ENCODE results near the gene LAPTM5. TPM values are rescaled to one million over a fixed set of nuclear protein-coding genes. Genes with fewer than 3 reads are reported as not detected.
"Not testable (repeated sequence)": the region's sequence is repeated elsewhere in the genome, so short reads cannot be mapped to it uniquely, and the experiment has no call there.

The LAPTM5 gene
- total RNA-seq, 1 donor from 2014 or later, result 7.6 TPM

- no peak for DNase-seq
These were observed 11.5 kb upstream of the LAPTM5 start for GRCh38 chr1:30768830-30769718.

DNA sequence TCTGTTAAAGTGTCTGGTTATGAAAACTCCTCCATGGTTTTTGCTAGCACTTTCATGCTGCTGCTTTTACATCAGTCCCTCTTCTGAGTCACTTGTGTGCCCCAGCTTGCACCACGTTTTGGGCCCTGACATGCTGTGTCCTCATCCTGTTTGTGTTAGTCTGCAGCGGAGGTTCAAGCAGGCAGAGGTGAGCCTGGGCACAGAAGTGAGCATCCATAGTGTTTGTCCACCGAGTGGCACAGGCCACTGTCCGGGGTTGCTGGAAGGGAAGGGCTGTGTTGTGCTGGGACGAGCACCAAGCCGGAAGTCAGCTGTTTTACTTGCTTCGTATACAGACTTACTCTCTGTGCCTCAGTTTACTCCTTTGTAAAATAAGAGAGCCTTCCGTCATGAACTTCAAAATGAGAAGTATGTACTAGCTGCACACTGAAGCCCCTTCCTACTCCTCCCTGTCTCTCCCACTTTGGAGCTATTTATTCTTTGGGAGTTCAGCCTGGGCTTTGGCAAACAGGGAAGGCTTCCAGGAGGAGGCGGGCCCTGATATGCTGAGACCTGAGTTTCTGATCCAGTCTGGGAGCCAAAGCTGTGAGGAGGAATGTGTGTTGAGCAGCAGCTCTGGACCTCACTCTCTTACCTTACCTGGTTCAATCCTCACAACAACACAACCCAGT lies 10.7 kb upstream of the LAPTM5 start:
- no peak for DNase-seq

DNA sequence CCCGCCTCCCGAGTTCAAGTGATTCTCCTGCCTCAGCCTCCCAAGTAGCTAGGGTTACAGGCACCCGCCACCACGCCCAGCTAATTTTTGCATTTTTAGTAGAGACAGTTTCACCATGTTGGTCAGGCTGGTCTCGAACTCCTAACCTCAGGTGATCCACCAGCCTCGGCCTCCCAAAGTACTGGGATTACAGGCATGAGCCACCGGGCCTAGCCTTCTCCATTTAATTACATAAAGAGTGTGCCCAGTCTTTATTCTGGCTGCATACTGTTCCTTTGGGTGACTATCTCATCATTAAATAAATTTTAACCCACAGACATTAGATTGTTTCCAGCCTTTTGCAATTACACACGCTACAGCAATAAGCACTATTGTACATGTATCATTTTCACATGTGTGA lies 9.4 kb upstream of the LAPTM5 start:
- not testable (repeated sequence) for DNase-seq

DNA sequence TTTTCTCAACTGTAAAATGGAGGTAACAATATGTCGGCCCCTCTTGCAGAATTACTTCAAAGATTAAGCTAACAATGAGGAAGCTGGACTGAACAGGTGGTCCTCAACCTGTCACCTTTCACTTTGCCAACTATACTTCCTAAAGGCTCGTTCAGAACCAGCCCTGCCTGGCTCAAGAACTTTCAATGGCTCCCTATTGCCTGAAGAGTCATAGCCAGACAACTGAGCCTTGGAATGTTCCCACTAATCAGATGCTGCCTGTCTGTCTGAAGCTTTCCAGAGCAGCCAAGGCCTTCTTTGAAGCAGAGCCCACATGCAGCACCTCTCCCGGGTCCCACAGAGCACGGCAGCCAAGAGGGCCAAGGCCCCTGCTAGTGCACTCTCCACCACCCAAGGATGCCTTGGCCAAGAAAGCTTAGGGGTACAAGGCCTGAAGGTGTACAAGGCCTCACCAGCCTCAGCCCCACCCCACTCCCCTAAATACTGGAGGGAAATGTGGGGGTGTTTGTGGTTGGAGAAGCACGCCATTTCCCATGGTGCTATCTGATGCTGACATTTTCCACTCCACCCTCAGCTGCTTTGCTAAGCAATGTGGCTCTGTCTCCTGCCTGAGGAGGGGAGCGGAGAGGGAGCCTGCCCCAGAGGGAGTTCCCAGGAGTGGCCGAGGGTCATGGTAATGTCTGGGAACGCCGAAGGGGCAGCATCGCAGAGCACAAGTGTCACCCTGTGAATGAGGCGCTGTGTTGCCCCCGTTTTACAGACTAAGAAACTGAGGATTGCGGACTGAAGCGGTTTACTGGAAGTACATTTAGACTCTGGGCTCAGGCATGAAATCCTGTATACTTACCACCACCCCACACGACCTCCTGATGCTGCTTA lies 8.2 kb upstream of the LAPTM5 start:
- no peak for DNase-seq

GRCh38 chr1:30764939-30765555 lies 7.5 kb upstream of the LAPTM5 start:
- no peak for DNase-seq

GRCh38 chr1:30764396-30764795 lies 6.8 kb upstream of the LAPTM5 start:
- DNase-seq, result no peak

- peak; percentile 84 for DNase-seq
These were observed 6.2 kb upstream of the LAPTM5 start for GRCh38 chr1:30763651-30764248.

- no peak for DNase-seq
These were observed 5.5 kb upstream of the LAPTM5 start for GRCh38 chr1:30762930-30763650.

- no peak for DNase-seq
These were observed 4.8 kb upstream of the LAPTM5 start for GRCh38 chr1:30762152-30762929.

DNA sequence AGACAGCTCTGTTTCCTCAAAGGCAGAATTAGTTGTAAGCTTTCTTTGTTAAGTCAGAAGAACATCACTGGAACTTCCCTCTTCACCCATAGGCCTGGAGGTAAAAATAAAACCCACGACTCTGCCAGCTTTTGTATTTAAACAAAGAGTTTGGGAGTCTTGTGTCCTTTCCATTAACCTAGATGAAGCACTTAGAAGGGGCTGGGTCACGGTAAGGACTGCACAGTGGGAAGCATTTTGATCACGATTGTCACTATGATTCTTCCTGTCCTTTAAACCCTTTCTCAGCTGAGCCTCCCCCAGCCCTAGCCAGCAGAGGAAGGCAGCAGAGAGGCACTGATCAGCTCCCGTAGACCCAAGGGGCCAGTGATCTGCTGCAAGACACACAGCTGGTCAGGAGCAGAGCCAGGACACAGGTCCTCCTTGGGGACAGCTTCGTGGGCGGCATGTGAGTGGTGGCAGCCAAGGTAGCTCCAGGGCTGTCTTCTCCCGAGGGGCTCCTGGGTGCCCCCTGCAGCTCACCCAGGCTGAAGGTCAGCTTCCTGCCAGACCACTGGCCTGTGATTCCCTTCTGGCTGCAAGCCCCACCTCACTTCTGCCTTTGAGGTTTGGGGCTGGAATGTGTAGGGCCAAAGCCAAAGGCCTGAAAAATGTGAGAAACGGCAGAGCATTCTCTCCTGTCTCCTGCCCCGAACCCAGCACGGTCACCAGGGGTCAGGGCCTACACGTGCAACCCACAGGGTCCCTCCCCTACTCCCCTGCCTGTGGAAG lies 4.0 kb upstream of the LAPTM5 start:
- no peak for DNase-seq

DNA sequence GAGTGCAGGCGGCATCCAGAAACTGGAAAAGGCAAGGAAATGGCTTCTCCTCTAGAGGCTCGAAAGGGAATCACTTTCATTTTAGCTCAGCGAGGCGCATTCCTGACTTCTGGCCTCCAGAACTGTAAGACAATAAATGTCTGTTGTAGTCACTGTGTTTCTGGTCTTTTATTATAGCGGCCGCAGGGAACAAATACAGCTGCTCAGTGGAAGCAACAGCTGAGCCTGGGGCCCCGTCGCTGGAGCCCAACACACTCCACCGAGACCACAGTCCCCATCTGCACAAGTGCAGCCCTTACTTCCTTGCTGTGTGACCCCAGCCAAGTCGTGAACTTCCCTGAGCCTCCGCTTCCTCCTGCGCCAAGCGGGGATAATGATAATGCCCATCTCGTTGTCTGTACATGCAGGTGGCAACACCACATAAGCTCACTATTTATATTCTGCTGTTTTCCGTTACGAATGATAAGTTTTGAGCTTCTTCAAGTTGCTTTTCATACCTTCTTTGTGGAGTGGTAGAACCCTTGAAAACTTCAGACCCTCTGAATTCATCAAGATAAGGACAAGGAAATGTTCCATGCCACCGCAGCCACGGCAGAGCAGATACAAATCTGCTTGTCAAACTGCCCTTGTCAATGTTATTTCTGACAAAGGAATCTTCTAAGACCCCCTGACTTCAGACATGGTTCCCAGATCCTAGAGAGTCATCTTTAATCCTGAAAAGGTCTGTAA lies 3.2 kb upstream of the LAPTM5 start:
- DNase-seq, result peak; percentile 68

GRCh38 chr1:30759718-30760281 lies 2.2 kb upstream of the LAPTM5 start:
- DNase-seq, result no peak

- no peak for DNase-seq
These were observed 1.3 kb upstream of the LAPTM5 start for GRCh38 chr1:30758785-30759380.

- no peak for DNase-seq
These were observed 631 bp upstream of the LAPTM5 start for GRCh38 chr1:30758121-30758688.

GRCh38 chr1:30756545-30757351 lies 826 bp downstream of the LAPTM5 start:
- DNase-seq, result peak; percentile 60

DNA sequence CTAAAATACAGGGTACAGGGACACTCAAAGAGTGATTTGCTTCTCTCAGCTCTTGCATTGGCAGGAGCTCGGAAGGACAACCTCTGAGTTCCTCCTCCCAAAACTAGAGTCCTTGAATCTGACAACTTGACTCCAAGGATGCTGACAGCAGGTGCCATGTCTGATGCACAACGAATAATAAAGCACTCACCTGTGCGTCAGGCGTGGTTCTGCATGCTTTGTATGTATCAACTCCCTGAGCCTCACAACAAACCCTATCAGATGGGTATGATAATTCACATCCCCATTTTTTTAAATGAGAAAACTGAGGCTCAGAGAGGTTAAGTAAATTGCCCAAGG lies 1.4 kb downstream of the LAPTM5 start:
- DNase-seq, result no peak

DNA sequence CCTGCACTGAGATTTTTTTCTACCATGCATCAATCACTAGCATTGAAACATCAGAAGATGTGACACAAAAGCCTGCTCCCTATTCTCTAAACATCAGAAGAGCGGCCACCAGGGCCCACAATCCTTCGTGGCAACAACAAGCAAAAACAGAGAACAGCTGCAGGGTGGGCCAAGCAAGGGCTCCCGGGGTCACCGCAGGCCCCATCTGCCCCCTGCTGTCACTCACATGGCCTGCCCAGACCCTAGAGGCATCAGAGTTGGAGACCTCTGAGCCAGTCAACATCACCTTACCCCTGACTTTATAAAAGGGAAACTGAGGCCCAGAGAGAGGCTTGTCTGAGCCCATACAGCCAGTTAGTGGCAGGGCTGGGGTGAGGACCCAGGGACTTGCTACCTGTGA lies 1.8 kb downstream of the LAPTM5 start:
- no peak for DNase-seq

Measured in tongue (tissue), 2 donors.